GM21367 (cell line): ENCODE measurements around the gene EVX2.

Experiments
- ATAC-seq: cut with Tn5 transposase; IDR thresholded peaks from one replicate; pipeline ENCODE4 v1.9.1; 2021; ENCODE audit not compliant: unreplicated experiment

EVX2 gene

DNA sequence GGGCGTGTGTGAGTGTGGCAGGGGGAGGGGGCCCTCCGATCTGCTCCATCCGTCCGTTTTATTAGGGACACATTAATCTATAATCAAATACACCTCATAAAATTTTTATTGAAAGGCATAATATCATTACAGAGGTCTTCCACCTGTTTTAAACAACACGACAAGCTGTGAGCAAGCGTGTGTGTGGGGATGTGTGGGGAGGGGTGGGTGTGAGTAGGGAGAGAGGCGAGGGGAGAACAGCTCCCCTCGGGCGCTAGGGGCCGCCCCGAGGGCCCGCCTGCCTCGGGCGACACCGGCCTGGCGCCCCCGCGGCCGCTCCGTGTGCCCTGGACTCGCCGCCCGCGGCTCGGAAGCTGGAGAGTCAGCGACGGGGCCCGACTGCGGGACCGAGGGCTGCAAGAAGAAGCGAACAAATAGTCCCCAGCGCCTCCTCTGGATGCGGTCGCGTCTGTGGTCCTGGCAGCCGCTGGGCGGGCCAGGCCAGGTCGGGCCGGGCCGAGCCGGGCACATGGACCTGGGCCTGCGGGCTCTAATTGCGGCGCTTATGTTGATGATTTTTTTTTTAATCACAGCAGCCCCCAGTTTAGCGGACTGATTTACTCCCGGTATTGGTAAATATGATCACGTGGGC is 38.4 kb upstream of the EVX2 start:
- no peak for ATAC-seq

DNA sequence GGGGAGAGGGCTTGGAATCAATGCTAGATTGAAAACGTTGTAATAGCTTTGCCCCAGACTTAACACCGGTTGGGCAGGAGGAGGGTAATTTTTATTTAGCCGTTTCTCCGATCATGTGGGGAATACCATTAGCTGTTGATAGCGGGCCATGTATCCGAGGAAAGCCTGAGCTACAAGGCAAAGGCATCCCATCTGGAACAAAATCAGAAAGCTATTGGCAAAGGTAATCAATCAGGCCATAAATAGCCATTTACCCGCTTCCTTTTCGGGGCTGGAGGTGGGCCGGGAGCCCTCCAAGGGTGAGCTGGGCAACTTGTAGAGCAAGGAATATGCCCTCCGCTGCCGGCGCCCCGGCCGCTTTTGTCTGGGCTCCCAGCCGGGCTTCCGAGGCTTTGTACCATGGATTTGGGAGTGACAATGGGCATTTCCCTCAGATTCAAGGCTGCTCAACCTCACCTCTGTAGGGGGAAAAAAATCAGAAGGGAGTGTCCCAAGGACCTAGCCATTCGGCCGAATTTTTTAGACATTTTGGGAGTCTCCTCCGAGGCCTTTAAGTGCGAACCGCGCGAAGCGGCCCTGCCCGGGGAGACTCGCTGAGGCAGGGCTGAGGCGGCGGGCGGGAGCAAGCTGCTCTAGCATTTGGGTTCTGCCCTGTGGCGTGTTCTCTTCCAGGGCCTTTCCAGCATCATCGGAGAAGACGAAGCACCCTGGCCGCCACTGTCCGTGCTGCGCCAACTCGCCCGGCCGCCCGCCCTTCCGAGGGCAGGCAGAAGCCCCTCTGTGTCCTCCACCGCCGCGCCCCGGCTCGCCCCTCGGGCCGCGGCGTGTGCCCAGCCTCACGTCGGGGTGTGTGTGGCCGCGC is 37.7 kb upstream of the EVX2 start:
- ATAC-seq = no peak

DNA sequence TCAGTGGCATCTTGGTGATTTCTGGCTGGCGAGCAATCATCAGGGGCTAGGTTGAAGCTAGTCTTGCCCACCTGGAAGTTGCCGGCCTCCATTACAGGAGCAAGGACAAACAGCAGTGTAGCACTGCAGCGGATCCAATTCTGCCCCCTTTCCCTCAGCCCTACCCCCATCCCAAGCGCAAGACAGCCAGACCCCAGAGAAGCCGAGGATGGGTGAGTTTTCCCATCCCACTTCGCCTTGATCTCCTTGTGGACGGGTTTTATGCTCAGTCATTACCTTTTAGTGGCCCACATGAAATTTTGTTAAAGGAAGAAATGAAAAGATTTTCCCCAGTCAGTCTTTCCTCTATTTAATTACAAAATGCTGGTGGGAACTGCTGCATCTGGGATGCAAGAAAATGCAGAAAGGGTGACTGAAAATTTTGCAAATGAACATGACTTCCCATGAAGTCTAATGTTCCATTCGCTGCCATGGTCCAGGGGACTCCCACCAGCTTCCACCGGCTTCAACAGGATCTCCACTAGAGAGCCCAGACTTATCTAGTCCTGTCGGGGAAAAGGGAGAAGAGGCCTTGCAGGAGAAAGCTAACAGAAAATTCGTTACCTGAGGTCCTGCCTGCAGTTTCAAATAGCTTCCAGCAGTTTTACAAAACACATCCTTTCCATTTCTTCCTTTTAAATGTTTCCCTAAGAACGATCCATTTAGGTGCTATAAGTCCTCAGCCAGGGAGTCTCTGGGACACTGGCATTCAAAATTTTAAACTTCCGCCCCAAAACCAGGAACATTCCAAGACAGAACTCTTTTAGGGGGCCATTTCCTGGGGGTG is 36.8 kb upstream of the EVX2 start:
- no peak for ATAC-seq

DNA sequence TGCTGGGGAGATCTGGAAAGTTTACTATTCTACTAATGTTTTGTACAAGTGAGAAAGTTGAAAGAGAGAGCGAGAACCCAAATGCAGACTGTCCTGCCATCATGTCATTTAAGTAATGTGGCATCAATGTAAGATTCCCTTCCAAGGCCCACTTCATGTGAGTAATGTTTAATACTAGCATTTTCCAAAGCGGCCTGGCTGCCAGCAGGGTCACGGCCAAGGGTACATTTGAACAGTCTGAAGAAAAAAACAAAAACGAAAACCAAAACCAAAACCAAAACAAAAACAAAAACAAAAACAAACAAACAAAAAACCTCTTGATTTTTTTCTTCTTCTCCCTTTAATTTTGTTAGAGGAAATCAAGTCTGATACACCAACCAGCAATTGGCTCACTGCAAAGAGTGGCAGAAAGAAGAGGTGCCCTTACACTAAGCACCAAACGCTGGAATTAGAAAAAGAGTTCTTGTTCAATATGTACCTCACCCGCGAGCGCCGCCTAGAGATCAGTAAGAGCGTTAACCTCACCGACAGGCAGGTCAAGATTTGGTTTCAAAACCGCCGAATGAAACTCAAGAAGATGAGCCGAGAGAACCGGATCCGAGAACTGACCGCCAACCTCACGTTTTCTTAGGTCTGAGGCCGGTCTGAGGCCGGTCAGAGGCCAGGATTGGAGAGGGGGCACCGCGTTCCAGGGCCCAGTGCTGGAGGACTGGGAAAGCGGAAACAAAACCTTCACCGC is 35.0 kb upstream of the EVX2 start:
- ATAC-seq = no peak

DNA sequence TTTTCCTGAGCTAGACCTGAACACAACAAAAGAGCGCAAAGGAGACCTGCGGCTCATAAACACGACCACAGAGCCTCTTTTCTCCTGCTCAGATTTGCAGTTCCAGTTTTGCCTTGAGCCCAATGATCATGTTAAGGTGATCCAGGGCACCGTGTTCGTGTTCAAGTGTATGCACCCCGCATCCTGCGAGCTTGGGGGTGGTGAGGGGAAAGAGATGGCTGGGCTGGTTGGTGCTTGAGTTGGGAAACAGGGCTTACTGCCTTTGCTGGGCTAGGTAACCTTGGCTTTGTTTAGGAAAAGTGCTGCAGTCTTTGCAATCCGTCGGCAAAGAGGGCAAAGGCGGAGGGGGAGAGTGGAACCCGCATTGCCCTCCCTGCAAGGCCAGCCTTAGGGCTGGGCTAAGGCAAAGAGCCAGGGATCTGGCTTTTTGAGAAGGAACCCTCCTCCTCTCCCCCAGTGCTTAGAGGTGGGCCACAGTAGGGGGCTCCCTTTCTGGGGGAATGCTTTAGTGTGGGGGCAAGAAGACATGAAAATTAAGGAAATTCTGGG is 34.1 kb upstream of the EVX2 start:
- no peak for ATAC-seq

DNA sequence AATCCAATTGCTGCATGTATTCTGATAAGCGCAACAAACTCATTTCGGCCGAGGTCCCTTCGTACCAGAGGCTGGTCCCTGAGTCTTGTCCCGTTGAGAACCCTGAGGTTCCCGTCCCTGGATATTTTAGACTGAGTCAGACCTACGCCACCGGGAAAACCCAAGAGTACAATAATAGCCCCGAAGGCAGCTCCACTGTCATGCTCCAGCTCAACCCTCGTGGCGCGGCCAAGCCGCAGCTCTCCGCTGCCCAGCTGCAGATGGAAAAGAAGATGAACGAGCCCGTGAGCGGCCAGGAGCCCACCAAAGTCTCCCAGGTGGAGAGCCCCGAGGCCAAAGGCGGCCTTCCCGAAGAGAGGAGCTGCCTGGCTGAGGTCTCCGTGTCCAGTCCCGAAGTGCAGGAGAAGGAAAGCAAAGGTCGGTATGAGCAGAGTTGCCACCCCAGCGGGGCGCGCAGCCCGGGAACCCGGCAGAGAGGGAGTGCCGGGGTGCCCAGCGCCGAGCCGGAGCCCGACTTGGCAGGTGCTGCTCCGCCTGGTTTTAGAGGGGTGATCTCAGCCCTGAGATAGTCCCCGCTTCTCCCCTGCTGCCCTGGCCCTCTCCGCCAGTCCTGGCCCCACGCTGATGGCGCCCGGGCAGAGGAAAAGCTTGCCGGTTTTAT is 33.5 kb upstream of the EVX2 start:
- ATAC-seq = no peak

DNA sequence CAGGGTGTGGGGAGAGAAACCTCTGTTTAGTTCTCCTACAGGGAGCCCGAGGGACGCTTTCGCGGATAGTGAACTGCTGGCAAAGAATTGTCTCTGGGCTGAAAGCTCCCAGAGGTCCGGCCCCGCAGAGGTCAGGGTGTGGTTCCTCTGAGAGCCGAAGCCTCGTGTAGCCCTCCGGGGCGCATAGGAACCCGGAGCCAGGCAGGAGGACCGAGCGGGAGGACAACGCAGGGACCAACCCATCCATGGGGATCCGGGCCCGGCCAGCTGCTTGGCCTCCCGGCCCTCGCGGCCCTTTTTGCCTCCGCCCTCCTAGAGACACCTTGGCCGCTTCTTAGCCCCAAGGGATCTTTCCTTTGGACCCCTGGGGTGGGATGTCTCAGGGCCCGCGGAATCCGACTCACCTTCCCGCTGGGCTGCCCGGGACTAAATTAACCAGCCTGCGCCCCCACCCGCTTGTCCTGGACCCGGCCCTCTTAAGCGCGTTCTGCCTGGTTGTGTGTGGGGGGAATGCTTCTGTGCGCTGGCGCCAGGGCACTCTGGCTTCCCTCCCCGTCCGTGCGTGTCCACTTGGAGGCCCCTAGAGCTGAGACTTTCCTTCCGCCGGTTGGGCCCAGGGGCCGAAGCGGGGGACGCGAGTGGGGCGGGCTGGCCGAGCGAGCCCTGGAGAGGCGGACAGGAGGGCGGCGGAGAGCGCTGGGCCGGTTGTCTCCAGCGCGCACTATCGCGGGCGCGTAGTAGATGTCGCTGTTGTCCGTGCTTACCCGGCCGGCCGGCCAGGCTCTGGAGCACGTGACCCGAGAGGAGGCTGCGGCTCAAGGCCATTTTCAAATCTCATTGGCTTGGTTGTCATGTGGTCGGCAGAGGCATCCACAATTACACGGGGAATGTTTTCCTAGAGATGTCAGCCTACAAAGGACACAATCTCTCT is 32.4 kb upstream of the EVX2 start, which contains the start of gene HOXD10:
Gene HOXD10, plus strand, starts transcription at position 896 of the 931 bp plus-strand sequence. CDS start 56 bp downstream, outside the sequence.
- ATAC-seq = no peak

DNA sequence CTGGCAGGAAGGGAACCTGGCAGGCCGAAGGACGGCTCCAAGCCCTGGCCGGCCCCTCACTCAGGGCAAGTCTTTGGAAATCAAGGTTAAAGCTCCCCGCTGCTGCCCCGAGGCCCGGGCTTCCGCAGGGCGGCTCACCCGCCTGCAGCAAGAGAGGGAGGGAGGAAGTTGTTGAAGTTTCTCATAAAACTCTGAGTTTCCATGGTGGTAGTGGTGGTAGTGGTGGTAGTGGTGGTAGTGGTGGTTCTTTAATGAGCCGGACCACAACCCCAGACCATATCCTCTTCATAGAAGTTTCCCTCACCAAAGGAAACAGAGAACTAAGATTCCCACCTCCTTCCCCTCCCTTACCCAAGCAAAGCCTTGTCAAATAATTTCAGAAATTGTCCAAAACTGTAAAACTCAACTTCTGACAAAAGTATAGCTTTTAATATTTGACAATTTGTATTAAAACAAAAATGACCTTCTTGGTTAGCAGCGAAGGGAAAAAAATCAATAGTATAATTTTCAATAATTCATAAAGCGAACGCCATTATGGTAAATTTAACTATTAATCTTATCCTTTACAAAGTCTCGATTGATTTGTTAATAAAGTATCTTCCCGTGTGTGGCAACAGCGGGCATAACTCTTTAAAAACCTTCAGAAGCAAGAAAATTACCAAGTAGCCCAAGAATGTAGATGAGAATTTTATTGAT is 31.3 kb upstream of the EVX2 start:
- ATAC-seq = no peak

DNA sequence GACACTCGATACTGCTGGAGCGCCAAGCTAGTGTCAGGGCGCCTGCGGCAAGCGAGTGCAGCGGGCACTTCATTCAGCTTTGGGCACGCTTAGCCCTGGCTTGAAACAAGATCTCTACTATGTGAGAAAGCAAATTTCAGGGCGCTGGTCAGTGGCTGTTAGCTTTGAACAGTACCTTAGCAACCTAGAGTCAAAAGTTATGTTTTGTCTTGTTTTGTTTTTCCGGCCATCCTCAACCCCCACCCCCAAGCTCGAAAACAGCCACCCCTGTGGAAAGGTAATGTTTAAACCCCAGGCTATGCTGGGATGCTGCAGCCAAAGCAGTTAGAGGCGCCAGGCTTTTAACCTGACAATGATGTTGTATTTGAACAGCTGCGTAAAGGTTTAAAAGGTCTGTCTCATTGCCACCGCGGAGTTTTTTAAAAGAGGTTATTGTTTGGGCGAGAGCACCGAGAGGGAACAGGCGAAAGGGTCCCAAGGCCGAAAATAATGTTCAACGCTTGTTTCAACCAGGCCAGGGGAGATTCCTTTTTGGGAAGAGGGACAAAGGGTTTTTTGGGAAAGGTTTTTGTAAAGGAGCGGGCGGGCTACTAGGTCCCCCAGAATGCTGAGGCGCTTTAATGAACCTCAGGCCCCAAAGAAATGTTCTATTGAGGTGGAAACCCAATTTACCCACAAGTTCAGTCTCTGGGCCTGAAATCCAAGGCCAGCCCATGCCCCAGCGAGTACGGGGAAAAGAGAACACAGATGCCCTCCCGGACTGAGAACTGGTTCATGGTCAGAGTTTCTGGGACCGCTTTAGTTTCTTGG is 30.6 kb upstream of the EVX2 start:
- ATAC-seq = no peak

DNA sequence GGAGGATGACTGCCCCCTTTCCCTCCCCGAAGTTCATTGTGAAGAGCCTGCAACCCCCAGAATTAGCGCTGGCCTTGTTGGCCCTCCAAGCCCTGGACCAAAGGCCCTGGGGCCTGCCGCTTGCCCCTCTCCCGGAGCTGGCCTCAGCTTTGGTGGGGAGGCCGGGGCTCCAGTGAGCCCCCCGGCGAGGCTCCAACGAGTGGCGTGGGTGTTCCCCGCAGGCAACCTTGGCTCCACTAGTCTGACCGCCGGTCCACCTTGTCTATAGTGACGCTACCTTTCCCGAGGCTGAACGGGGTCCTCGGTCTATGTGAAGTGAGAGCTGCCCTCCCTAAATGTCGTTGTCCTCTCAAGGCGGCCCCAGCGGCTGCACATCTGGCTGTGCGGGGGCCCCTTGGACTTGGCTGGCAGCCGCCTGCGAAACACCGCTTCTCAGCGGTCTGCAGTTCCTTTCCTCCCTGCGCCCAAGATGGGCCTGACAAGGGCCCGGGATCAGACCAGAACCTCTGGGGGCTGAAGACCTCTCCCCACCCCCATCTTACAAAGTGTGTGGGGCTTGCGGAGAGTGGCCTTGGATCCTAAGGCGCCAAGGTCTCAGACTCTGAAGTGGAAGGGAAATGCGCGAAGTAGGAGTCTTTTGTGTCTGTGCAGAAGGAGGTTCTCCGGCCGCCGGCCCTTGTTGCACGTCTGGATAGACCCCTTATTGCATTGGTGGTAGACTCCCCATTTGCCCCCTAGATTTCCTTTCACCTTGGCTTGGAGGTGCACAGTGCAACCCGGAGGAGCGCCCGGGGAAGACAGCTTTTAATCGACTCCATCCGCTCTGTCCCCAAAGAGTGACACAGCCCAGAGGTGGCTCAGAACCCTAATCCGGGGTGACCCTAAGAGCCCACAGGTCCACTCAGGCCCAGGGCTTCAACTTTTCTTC is 28.9 kb upstream of the EVX2 start:
- ATAC-seq = no peak

DNA sequence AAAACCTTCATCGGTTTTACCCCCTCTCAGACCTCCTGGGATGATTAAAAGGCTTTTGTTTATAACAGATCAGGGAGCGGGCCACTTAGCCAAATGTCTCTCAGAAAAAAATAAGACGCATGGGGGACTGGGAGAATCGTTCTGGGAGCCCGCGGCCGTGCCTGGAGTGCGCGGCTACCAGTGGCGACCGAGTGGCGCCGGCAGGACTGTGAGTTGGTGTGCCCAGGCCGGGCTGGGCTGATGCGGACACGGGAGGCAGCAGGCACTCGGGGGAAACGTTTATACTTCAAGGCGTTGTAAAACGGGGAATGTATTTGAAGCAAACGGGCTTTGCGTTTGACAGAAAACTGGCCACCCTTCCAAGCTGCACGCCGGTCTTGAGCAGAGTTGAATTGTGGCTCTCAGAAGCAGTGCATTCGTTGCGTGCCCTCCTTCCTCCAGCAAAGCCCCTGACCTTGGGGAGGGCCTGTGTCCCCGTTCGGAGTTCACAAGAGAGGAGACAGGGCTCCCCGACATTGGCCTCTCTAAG is 28.1 kb upstream of the EVX2 start:
- ATAC-seq = no peak

DNA sequence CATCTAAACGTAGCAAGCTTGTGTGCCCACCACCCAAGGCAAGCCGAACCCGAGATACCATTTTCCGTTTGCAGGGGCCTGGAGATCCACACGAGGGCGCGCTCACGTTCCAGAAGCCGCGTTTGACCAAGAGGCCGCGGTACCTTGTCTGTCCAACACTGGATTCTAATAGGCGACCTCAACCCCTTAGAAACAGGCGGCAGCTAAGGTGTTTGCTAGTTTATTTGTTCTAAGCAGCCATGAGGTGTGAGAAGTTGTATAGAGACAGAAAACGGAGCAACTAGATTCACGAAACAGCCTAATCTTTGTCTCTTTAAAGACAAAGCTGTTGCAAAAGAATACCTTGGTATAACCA is 27.5 kb upstream of the EVX2 start:
- no peak for ATAC-seq

DNA sequence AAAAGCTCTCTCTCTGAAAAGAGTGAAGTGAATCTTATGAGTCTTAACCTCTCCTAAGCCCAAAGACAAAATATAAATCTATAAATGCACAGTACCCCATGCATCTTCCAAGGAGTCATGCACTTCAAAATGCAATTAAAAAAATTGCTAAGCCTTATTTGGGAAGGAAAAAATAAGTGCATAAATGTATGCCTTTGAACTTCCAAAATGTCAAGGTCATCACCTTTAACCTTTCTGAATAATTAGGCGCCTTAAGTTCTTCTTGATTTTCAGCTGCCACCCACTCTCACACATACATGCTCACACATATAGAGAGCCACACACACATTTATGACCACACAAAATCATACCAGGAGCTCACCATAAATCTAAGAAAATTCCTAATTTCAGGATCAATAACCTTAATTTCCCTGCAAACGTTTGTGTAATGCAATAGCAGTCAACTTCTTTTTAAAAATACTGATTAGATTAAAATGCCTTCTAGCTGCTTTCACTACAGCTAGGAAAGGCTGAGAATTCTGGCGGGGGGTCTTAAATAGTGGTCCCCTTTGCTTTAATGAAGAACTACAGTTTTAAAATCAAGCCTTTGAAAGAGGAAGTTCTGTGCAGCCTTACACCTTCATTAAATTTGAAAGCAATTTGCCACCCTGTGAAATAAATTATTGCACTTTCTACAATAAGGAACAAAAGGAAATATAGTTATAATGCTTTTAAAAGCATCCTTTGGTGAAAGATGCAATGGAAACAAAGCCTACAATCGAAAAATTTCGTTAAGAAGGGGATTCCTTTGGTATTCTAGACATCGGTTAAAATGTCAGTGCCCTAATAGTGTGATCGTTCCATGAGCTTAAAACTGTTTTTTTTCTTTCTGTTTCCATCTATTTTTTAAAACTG is 26.9 kb upstream of the EVX2 start:
- ATAC-seq = no peak

DNA sequence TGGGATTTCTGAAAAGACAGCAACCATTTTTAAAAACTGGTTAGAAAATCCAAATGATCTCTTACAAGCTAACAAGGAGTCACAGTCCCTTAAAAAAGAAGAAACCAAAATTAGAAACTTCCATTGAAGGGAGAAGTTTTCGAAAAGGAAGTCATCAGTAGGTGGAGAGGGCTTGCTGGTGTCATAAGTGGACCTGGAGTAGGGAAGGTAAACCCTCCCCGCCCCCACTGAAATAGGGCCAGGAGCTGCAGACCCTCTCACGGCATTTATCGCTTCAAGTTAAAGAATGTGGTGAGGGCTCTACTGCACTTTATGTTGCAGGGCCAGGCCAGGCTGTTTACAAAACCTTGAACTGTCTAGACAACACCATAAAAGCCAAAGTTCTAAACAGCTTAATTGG is 26.2 kb upstream of the EVX2 start:
- ATAC-seq = no peak

DNA sequence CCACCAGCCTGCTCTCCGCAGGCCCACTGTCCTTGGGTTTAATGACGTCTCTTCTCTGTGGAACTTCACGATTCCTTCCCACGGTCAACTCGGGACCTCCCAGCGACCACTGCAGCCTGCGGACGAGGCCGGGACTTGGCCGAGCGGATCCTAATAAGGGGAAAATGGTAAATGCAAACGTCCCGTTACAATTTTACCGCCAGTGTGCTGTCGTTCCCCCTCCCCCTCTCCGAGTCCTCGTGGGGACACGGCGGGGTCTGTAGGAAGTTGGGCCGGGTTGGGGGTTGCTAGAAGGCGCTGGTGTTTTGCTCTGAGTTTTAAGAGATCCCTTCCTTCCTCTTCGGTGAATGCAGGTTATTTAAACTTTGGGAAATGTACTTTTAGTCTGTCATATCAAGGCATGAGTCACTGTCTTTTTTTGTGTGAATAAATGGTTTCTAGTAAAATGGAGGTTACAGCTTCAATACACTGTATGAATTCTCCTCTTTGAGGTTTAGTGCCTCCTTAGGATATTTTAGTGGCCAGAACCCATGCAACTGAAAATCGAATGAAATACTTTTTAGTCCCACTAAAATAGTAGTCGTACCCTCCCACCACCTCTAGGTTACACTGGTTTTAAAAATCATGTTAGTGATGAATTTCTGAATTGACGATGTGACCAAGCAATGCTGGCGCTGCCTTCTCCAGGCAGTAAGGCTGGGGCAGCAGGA is 25.6 kb upstream of the EVX2 start:
- ATAC-seq = no peak
